GM12878 (cell line): Measurements from ENCODE around the gene ERP29. TPM values are rescaled to one million over a fixed set of nuclear protein-coding genes. Genes with fewer than 3 reads are reported as not detected.

Source experiments
- ATF2 ChIP-seq: IDR thresholded peaks from 2 replicates; pipeline ENCODE4 v1.6.1; 2012; ENCODE audit warnings: low read length, inconsistent platforms
- ATF7 ChIP-seq: fragments of 450-650 bp; IDR thresholded peaks from 2 replicates; pipeline ENCODE4 v1.6.1; 2016; ENCODE audit warnings: low read depth, mild to moderate bottlenecking
- CEBPB ChIP-seq, 2 experiments: fragments of 150-350 bp in 1 of 2; IDR thresholded peaks; 2 replicates each; pipeline ENCODE4 v1.6.1; 2012 to 2014; ENCODE audit warnings: low read depth in 2 of 2, low read length in 2 of 2, borderline replicate concordance in 1 of 2, inconsistent platforms in 1 of 2
- CREM ChIP-seq: IDR thresholded peaks from 2 replicates; pipeline ENCODE4 v1.6.1; 2014; ENCODE audit warnings: antibody characterized with exemption, low read depth
- E2F4 ChIP-seq: IDR thresholded peaks from 2 replicates; pipeline ENCODE4 v1.6.1; 2012; ENCODE audit warnings: low read depth, low read length, improper control_type of control experiment
- EGR1 ChIP-seq, 2 experiments: IDR thresholded peaks; 1 replicate in 1 of 2; 2 replicates in 1 of 2; pipeline ENCODE4 v1.6.1; 2011 to 2012; ENCODE audit warnings: low read depth in 2 of 2, low read length in 2 of 2, borderline replicate concordance in 1 of 2, mild to moderate bottlenecking in 1 of 2, moderate library complexity in 1 of 2
- LARP7 ChIP-seq: fragments of 450-650 bp; IDR thresholded peaks from 2 replicates; pipeline ENCODE4 v1.6.1; 2017; ENCODE audit warnings: mild to moderate bottlenecking
- MEF2A ChIP-seq: IDR thresholded peaks from 2 replicates; pipeline ENCODE4 v1.6.1; 2011; ENCODE audit warnings: low read depth, mild to moderate bottlenecking, low read length, moderate library complexity; ENCODE audit not compliant: insufficient read depth
- MTA3 ChIP-seq: IDR thresholded peaks from 2 replicates; pipeline ENCODE4 v1.6.1; 2012; ENCODE audit warnings: low read length, inconsistent platforms, borderline replicate concordance
- NRF1 ChIP-seq: conservative IDR thresholded peaks from 2 replicates; pipeline ENCODE4 v1.6.1; 2011; ENCODE audit warnings: mild to moderate bottlenecking, low read depth, low read length, improper control_type of control experiment
- RB1 ChIP-seq: fragments of 450-650 bp; formaldehyde crosslinking; IDR thresholded peaks from 2 replicates; pipeline ENCODE4 v1.6.1; 2017; ENCODE audit warnings: mild to moderate bottlenecking, borderline replicate concordance
- RBBP5 ChIP-seq: fragments of 200-600 bp; sonication (generic); conservative IDR thresholded peaks from 2 replicates; pipeline ENCODE4 v1.6.1; 2016
- RELB ChIP-seq: fragments of 450-650 bp; IDR thresholded peaks from 2 replicates; pipeline ENCODE4 v1.6.1; 2017; ENCODE audit warnings: low read depth, mild to moderate bottlenecking, moderate library complexity
- SMC3 ChIP-seq: IDR thresholded peaks from 2 replicates; pipeline ENCODE4 v1.6.1; 2011; ENCODE audit warnings: low read length, improper control_type of control experiment, borderline replicate concordance
- SP1 ChIP-seq: IDR thresholded peaks from one replicate; pipeline ENCODE4 v1.6.1; 2011; ENCODE audit warnings: low read depth, low read length
- SPI1 ChIP-seq: IDR thresholded peaks from 2 replicates; pipeline ENCODE4 v1.6.1; 2011; ENCODE audit warnings: low read depth, mild to moderate bottlenecking, low read length, moderate library complexity, borderline replicate concordance; ENCODE audit not compliant: insufficient read depth
- TCF3 ChIP-seq: IDR thresholded peaks from 2 replicates; pipeline ENCODE4 v1.6.1; 2012; ENCODE audit warnings: low read depth, mild to moderate bottlenecking, low read length, borderline replicate concordance; ENCODE audit not compliant: insufficient read depth
- ZBTB33 ChIP-seq: fragments of 450-650 bp; IDR thresholded peaks from 2 replicates; pipeline ENCODE4 v1.6.1; 2017; ENCODE audit warnings: mild to moderate bottlenecking
- polyA plus RNA-seq, 11 experiments: library from polyadenylated mRNA; depleted of rRNA in 4 of 11; unstranded in 6 of 11; stranded (reverse) in 5 of 11; fragments of >200 nt; fragmentation: Nextera tagmentation in 4 of 11; fragmentation: Illumina TruSeq in 1 of 11; extraction: Ambion mirVana in 4 of 11; extraction: Trizol in 1 of 11; gene quantifications; 1 replicate in 1 of 11; 2 replicates in 10 of 11; pipeline versions ENCODE4 v1.2.1 to v1.2.3, GENCODE V29; 2011 to 2016; ENCODE audit warnings: inconsistent platforms in 2 of 11, missing spikeins in 2 of 11, low read depth in 1 of 11
- total RNA-seq, 4 experiments: library from RNA; depleted of rRNA in 3 of 4; stranded (reverse); fragments of >200 nt in 3 of 4; fragmentation: Illumina TruSeq in 1 of 4; extraction: Trizol in 1 of 4; gene quantifications; 2 replicates each; pipeline versions ENCODE4 v1.2.1 to v1.2.3, GENCODE V29; 2013 to 2021

ERP29 gene
- total and polyA plus RNA-seq, 10 of the 15 experiments (the other 5 are each of a cell fraction or from before 2014, with no cell fraction given), result 46.7 to 146 (median 107) TPM

GRCh38 chr12:112012775-112013600 lies at the start of gene ERP29, which contains the start of gene TMEM116 (continued):
- TF ChIP-seq ATF2 (no peak), NRF1 (peak; percentile 72), SP1 (peak; percentile 56), RB1 (peak; percentile 81; the same call in 1 of the 2 replicates), CEBPB (IDR thresholded peaks at IDR 0.05; ENCODE audit: borderline replicate concordance in 1 of 2, low read depth in 2 of 2, low read length in 2 of 2) (no peak), CREM (peak; percentile 70), EGR1 (IDR thresholded peaks at IDR 0.05; ENCODE audit: borderline replicate concordance in 1 of 2, low read depth in 2 of 2, low read length in 2 of 2) (peak in 1 of 2 experiments; percentile 50; a peak in 2 of 3 replicates), E2F4 (peak; percentile 80), LARP7 (peak; percentile 76; the same call in 1 of the 2 replicates), RBBP5 (no peak), RELB (no peak), SPI1 (peak; percentile 56; the same call in 1 of the 2 replicates), MEF2A (no peak), ATF7 (no peak), ZBTB33 (no peak), MTA3 (no peak), TCF3 (0 out of 2 replicates have a peak, but pooled peaks have one; percentile 47), SMC3 (peak; percentile 39; the same call in 1 of the 2 replicates)
